HG02763 (cell line): ENCODE measurements around the gene ABCD2.
"Not testable (repeated sequence)": the region's sequence is repeated elsewhere in the genome, so short reads cannot be mapped to it uniquely, and the experiment has no call there.

Experiments used
- ATAC-seq: cut with Tn5 transposase; IDR thresholded peaks from one replicate; pipeline ENCODE4 v1.9.1; 2021; ENCODE audit warnings: mild to moderate bottlenecking, moderate library complexity; ENCODE audit not compliant: unreplicated experiment

ABCD2 gene

GRCh38 chr12:39613525-39613924 is 6.1 kb downstream of the ABCD2 start:
- no peak for ATAC-seq

DNA sequence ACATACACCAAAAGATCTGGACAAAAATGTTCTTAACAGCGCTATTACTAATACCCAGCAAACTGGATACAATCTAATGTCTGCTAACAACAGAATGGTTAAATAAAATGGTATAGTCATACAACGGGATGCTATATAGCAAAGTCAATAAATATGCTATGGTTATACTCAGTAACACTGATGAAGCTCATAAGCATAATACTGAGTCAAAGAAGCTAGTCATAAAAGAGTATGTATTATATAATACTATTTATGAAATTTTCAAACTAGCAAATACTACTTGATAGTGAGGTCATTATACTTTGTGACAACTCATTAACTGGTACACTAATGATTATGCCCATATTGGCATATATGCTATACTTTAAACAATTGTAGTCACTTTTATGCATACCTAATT is 7.4 kb downstream of the ABCD2 start:
- no peak for ATAC-seq

GRCh38 chr12:39611818-39612217 is 7.8 kb downstream of the ABCD2 start:
- ATAC-seq: no peak

DNA sequence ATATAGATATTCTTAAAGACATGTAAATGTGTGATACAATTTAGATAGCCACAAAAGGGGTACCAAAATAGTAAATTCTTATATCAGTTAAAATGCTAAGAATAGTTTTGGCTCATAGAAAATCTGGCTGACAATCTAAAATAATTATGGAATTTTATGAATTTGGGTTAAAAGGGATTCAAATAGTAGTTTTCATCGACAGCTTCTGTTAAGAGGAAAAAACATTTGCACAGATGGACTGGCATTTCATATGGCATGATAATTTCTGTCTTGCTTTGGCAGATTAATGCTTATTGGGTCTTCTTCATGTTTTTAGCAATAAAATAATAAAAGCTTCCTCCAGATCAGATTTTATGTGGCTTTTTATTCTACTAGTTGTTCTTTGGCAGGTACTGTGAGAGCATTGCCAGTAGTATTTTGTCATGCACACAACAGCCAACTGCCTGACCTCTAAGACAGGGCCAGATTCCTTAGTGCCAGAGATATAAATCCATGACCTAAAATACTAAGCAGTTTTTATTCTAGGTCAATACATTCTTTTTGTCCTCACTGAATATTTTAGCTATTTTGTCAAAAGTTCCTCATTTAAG is 9.1 kb downstream of the ABCD2 start:
- no peak for ATAC-seq

DNA sequence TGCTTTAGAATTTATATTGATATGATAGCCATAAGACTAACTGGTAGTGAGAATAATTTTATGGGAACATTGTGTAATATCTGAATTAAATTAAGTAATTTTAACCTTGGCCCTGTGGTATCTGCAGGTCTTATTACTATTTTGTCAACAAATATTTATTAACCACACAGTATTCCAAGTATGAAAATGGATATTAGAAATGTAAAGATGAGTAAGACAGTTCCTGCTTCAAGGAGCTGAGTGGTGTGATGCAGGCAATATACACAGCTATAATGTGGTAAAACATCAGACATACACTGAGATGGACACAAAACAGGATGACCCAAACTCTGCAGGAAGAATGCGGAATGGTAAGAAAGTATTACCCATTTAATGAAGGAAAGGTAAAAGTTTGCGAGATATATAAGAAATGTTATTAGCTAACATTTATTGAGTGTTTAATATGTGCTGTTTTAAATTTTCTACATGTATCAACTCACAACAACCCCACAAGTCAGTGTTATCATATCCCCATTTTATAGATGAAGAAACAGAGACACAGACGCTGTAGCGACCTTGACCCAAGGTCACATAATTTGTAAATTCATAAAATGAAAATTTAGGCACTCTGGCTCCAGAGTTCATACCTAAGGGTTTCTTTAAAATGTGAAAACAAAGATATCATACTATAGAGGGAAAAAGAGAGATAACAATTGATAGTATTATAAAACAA is 12.7 kb downstream of the ABCD2 start:
- ATAC-seq: no peak

- no peak for ATAC-seq
Observed at GRCh38 chr12:39605996-39606395, 13.6 kb downstream of the ABCD2 start.

GRCh38 chr12:39605501-39605900 is 14.1 kb downstream of the ABCD2 start:
- no peak for ATAC-seq

DNA sequence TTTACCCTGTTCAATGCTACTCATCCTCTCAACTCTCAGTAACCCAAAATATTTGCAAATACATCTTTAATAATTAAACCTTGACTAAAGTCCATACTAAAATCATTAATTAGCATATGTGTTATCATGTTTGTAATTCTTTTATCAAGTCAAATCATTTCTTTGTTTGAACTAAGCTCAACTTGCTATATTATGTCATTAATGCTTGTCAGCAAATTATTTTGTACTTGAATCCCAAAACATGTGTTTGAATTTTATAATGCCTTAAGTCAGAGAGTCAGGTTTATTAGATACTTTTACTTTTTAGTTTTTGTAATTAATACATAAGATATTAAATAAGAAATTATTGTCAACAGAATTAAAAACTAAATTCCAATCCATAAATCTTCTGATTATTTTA is 16.5 kb downstream of the ABCD2 start:
- ATAC-seq: no peak

DNA sequence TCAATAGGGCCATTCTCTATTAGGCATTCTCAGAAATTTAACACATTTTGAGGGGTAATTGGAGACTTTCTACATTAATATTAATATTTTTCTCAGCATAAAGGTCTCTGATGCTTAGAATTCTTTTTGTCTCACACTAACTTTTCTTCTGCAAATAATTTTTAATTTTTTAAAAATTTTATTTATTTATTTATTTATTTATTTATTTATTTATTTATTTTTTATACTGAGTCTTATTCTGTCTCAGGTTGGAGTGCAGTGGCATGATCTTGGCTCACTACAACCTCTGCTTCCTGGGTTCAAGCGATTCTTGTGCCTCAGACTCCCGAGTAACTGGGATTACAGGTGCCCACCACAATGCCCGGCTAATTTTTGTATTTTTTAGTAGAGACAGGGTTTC is 17.7 kb downstream of the ABCD2 start:
- not testable (repeated sequence) for ATAC-seq

DNA sequence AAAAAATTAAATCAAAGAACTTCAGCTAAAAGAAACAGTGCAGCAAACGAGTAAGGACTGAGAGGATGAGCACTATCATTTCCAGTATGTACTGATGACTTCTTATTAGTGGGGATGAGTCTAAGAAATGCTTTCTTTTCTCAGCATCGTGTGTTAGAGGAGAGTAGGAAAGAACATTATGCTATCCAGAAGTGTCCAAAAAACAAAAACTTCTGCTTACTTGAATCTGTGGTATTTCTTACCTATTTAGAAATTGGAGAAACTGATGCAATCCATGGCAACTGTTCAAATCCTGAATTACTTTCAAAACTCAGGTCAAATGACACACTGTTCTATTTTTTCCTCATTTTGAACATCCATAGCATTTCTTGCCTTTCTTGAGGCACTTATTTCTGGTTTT is 23.7 kb downstream of the ABCD2 start:
- ATAC-seq: no peak

GRCh38 chr12:39592295-39592694 is 27.3 kb downstream of the ABCD2 start:
- no peak for ATAC-seq

DNA sequence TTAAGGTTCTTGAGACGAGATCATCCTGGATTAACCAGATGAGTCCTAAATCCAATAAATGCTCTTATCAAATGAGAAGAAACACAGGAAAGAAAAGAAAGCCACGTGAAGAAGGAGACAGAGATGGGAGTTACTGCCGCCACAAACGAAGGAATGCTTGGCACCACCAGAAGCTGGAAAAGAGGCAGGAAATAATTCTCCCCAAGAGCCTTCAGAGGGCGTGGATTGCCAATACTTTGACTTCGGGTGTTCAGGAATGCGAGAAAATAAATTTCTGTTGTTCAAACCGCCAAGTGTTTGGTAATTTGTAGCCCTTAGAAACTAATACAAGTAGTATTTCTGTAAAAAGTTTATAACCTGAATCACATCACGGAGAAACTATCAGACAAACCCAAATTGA is 31.3 kb downstream of the ABCD2 start:
- ATAC-seq: no peak

- peak; percentile 64 for ATAC-seq
Observed at GRCh38 chr12:39587225-39587624, 32.4 kb downstream of the ABCD2 start.

- ATAC-seq: no peak
Observed at GRCh38 chr12:39586816-39587215, 32.8 kb downstream of the ABCD2 start.

GRCh38 chr12:39581592-39581991 is 38.0 kb downstream of the ABCD2 start:
- ATAC-seq: no peak

DNA sequence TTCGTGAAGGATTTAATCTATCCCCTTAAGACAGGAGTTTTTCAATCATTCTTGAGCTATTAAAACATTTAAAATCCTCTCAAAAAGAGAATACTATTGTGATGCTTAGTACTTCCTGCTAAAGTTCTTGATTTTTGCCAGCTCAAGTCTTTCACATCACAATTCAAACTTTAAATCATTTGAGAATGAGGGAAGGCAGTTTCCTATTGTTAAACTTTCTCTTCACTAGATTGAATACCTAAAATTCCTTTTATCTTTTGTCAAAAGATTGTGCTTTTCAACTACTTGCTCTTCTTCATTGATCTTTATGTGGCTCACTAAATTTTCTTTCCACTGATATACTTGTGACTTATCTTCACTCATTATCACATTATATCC is 44.1 kb downstream of the ABCD2 start:
- ATAC-seq: no peak

DNA sequence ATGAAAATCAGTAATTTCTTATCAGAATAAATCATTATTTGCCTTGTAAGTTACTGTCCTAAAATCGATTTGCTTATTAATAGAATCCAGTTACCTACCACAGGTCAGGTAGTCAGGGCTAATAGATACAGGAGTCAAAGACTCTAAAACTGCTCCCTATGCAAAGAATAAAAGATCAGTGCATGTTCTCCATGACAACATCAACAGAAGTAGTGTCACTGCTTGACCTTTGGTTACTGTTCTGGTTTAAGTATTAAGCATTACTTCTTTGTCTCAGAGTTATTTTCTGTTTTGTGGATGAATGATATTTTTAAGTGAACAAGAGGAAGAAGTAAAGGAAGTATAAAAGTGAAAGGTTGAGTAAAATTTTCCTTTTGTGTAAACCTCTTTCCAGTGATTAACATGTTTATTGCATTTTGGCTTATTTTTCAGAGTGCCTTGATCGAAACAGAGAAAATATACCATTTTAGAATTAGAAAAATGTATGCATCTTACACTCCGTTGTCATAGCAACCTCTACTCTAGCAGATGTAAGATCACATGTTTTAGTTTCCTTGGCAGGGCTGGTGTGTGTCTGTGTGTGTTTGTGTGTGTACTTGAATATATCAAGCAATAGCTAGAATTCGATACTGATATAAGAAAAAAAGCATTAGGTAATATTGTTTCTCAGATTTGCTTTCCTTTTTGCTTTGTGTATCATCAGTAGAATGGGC is 44.7 kb downstream of the ABCD2 start:
- no peak for ATAC-seq

- no peak for ATAC-seq
Observed at GRCh38 chr12:39574378-39574777, 45.2 kb downstream of the ABCD2 start.

GRCh38 chr12:39573971-39574370 is 45.6 kb downstream of the ABCD2 start:
- ATAC-seq: no peak

DNA sequence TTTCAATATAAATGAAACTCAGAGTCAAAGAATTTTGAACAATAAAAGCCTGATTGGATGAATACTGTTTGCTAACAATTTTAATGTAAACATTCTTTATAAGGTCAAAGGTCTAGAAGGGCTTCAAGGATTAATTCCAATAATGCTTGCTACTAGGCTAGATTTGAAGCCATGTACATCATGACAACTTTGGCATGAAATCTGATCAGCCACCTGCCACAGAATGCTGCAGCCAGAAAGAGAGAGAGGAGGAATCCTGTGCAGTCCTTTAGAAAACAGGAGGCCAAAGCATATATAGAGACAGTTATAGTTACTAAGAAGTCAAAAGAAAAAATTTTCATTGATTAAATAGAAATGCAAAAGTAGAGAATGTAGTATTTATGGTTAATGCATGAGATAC is 47.1 kb downstream of the ABCD2 start:
- ATAC-seq: no peak

DNA sequence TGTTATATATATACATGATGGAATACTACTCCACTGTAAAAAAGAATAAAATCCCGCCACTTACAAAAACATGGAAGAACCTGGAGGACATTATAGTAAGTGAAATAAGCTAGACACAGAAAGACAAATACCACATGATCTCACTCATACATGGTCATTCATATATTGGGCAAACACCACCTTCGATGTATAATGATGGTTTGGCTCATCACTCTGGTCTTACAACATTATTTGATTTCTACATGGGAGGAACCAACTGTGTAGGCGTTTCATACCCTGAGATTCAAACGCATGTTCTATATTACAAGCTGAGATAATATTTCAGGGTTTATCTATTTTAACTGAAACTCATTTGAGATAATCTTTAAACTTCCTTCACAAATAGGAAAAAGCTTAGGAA is 48.3 kb downstream of the ABCD2 start:
- ATAC-seq: no peak

- no peak for ATAC-seq
Observed at GRCh38 chr12:39553476-39553875, 66.1 kb downstream of the ABCD2 start.
